Neural cell (in vitro differentiated cells): ENCODE results near the gene GJA10. TPM values are rescaled to one million over a fixed set of nuclear protein-coding genes. Genes with fewer than 3 reads are reported as not detected.

Source experiments
- H2AFZ ChIP-seq: fragments of 200-600, 300-800 bp; sonication (generic), shearing (Covaris generic); 2 replicates; pipeline ENCODE4 v1.6.0; 2014; ENCODE audit warnings: low read depth, mild to moderate bottlenecking, antibody characterized with exemption, low read length, moderate library complexity
- H3F3A ChIP-seq: fragments of 200-600 bp; shearing (Covaris generic); 2 replicates; pipeline ENCODE4 v1.6.1; 2016; ENCODE audit warnings: mild to moderate bottlenecking, moderate library complexity, mixed read lengths, antibody characterized with exemption, low read length; ENCODE audit not compliant: insufficient read depth, poor library complexity, severe bottlenecking
- H3K27ac ChIP-seq: fragments of 200-600, 300-800 bp; sonication (generic), shearing (Covaris generic); 2 replicates; pipeline ENCODE4 v1.5.1; 2014; ENCODE audit warnings: mild to moderate bottlenecking, low read length, moderate library complexity
- H3K27me3 ChIP-seq: fragments of 300-800, 200-600 bp; sonication (generic), shearing (Covaris generic); 2 replicates; pipeline ENCODE4 v1.6.0; 2014; ENCODE audit warnings: mild to moderate bottlenecking, low read depth, low read length, moderate library complexity; ENCODE audit not compliant: insufficient read depth
- H3K36me3 ChIP-seq: fragments of 300-800, 200-600 bp; sonication (generic), shearing (Covaris generic); 2 replicates; pipeline ENCODE4 v1.5.1; 2014; ENCODE audit warnings: mild to moderate bottlenecking, antibody characterized with exemption, low read length, moderate library complexity; ENCODE audit not compliant: insufficient read depth
- H3K4me2 ChIP-seq: fragments of 300-800, 200-600 bp; sonication (generic), shearing (Covaris generic); 2 replicates; pipeline ENCODE4 v1.6.0; 2014; ENCODE audit warnings: mild to moderate bottlenecking, low read length
- H3K4me3 ChIP-seq: fragments of 300-800, 200-600 bp; sonication (generic), shearing (Covaris generic); 2 replicates; pipeline ENCODE4 v1.5.1; 2014; ENCODE audit warnings: mild to moderate bottlenecking, low read length, moderate library complexity
- H3K79me2 ChIP-seq: fragments of 200-600 bp; shearing (Covaris generic); replicated peaks from 2 replicates; pipeline ENCODE4 v1.6.0; 2014; ENCODE audit warnings: mild to moderate bottlenecking, low read length, moderate library complexity; ENCODE audit not compliant: insufficient read depth
- H3K9ac ChIP-seq: fragments of 300-800, 200-600 bp; sonication (generic), shearing (Covaris generic); 2 replicates; pipeline ENCODE4 v1.6.1; 2016; ENCODE audit warnings: mild to moderate bottlenecking, low read length, mixed read lengths
- H3K9me2 ChIP-seq: fragments of 200-600 bp; shearing (Covaris generic); 2 replicates; pipeline ENCODE4 v1.6.1; 2016; ENCODE audit warnings: mild to moderate bottlenecking, low read length, mixed read lengths; ENCODE audit not compliant: insufficient read depth
- H3K9me3 ChIP-seq: fragments of 200-600, 300-800 bp; sonication (generic), shearing (Covaris generic); 2 replicates; pipeline ENCODE4 v1.6.1; 2016; ENCODE audit warnings: mild to moderate bottlenecking, mixed run types, low read length, moderate library complexity, mixed read lengths
- H4K20me1 ChIP-seq: fragments of 200-600 bp; shearing (Covaris generic); 2 replicates; pipeline ENCODE4 v1.6.1; 2016; ENCODE audit warnings: mild to moderate bottlenecking, mixed run types; ENCODE audit not compliant: insufficient read depth
- EP300 ChIP-seq: fragments of 450-650 bp; conservative IDR thresholded peaks from 2 replicates; pipeline ENCODE4 v1.6.1; 2014; ENCODE audit warnings: antibody characterized with exemption, mild to moderate bottlenecking, moderate library complexity; ENCODE audit not compliant: poor library complexity, severe bottlenecking
- EZH2 ChIP-seq: fragments of 200-600, 300-800 bp; shearing (Covaris generic), sonication (generic); IDR thresholded peaks from 2 replicates; pipeline ENCODE4 v1.6.1; 2014; ENCODE audit warnings: antibody characterized with exemption, low read length, borderline replicate concordance, mild to moderate bottlenecking; ENCODE audit not compliant: insufficient read depth, poor library complexity, severe bottlenecking
- MXI1 ChIP-seq: fragments of 450-650 bp; conservative IDR thresholded peaks from 2 replicates; pipeline ENCODE4 v1.6.1; 2014; ENCODE audit warnings: antibody characterized with exemption, mild to moderate bottlenecking; ENCODE audit not compliant: poor library complexity, severe bottlenecking
- POLR2AphosphoS5 ChIP-seq: IDR thresholded peaks from 2 replicates; pipeline ENCODE4 v1.6.1; 2012
- RAD21 ChIP-seq: fragments of 450-650 bp; conservative IDR thresholded peaks from 2 replicates; pipeline ENCODE4 v1.6.1; 2014; ENCODE audit warnings: antibody characterized with exemption, mild to moderate bottlenecking, moderate library complexity
- SMC3 ChIP-seq: fragments of 450-650 bp; conservative IDR thresholded peaks from 2 replicates; pipeline ENCODE4 v1.6.1; 2014; ENCODE audit warnings: antibody characterized with exemption, mild to moderate bottlenecking, moderate library complexity; ENCODE audit not compliant: poor library complexity
- TAF1 ChIP-seq: IDR thresholded peaks from 2 replicates; pipeline ENCODE4 v1.6.1; 2012; ENCODE audit warnings: low read depth
- polyA plus RNA-seq: library from polyadenylated mRNA; depleted of rRNA; stranded (reverse); fragments of >200 nt; gene quantifications from 2 replicates; pipeline ENCODE4 v1.2.3, GENCODE V29; 2014
- TF ChIP-seq, protein P1 (sequence below): IDR thresholded peaks from 2 replicates; pipeline ENCODE4 v1.6.1; 2012; ENCODE audit warnings: borderline replicate concordance
- TF ChIP-seq, protein P2 (sequence below): fragments of 450-650 bp; IDR thresholded peaks from 2 replicates; pipeline ENCODE4 v1.5.1; 2014; ENCODE audit warnings: antibody characterized with exemption, mild to moderate bottlenecking, moderate library complexity; ENCODE audit not compliant: poor library complexity, severe bottlenecking

Gene GJA10
- polyA plus RNA-seq, 1 donor from 2014 or later = not detected

DNA sequence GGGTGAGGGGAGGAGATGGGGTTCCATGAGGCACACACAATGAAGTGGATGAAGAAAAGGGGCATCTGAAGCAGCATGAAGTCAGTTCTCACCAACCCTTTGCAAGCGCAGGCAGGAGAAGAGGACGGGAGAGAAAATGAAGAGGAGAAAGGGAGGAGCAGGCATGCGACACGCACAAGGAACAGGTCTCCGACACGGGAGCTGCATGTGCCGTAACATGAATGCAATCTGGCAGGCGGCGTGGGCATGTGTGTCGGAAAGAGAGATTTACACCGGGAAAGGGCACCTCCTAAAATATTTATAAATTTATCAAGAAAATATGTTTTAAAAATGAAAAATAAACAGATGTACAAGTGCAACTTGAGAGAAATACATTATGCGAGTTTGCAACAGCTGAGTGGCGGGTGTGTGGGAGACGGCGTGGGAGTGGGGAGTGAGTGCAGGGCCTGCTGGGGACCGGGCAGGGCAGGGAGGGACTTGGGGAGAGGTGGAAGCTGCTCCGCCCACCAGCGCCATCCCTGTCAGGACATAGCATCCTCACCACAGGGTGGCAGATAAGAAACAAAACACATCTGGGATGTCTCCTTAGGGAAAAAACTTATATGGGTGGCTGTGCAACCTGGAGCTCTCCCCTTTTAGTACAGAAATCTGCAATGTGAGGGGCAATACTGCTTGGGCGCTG is 40.6 kb downstream of the GJA10 start:
- H3K27ac ChIP-seq = no peak overlapping the region
- H4K20me1 ChIP-seq = no peaks in the 10 kb centered on the region
- H3K4me2 ChIP-seq = no peak overlapping the region
- H3F3A ChIP-seq = no peaks in the 10 kb centered on the region
- H3K27me3 ChIP-seq = no peaks in the 10 kb centered on the region
- no peaks in the 10 kb centered on the region for H3K9me2 ChIP-seq
- H3K4me3 ChIP-seq = no peak overlapping the region
- H3K36me3 ChIP-seq = peaks cover 4% of the 10 kb centered on the region
- H3K9me3 ChIP-seq = no peaks in the 10 kb centered on the region
- no peaks in the 10 kb centered on the region for H3K79me2 ChIP-seq
- TF ChIP-seq POLR2AphosphoS5 (no peak), SMC3 (no peak), TAF1 (no peak), EP300 (no peak)
- TF ChIP-seq, protein P1, sequence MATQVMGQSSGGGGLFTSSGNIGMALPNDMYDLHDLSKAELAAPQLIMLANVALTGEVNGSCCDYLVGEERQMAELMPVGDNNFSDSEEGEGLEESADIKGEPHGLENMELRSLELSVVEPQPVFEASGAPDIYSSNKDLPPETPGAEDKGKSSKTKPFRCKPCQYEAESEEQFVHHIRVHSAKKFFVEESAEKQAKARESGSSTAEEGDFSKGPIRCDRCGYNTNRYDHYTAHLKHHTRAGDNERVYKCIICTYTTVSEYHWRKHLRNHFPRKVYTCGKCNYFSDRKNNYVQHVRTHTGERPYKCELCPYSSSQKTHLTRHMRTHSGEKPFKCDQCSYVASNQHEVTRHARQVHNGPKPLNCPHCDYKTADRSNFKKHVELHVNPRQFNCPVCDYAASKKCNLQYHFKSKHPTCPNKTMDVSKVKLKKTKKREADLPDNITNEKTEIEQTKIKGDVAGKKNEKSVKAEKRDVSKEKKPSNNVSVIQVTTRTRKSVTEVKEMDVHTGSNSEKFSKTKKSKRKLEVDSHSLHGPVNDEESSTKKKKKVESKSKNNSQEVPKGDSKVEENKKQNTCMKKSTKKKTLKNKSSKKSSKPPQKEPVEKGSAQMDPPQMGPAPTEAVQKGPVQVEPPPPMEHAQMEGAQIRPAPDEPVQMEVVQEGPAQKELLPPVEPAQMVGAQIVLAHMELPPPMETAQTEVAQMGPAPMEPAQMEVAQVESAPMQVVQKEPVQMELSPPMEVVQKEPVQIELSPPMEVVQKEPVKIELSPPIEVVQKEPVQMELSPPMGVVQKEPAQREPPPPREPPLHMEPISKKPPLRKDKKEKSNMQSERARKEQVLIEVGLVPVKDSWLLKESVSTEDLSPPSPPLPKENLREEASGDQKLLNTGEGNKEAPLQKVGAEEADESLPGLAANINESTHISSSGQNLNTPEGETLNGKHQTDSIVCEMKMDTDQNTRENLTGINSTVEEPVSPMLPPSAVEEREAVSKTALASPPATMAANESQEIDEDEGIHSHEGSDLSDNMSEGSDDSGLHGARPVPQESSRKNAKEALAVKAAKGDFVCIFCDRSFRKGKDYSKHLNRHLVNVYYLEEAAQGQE = no peak
- no peak overlapping the region for H2AFZ ChIP-seq
- H3K9ac ChIP-seq = no peak overlapping the region

DNA sequence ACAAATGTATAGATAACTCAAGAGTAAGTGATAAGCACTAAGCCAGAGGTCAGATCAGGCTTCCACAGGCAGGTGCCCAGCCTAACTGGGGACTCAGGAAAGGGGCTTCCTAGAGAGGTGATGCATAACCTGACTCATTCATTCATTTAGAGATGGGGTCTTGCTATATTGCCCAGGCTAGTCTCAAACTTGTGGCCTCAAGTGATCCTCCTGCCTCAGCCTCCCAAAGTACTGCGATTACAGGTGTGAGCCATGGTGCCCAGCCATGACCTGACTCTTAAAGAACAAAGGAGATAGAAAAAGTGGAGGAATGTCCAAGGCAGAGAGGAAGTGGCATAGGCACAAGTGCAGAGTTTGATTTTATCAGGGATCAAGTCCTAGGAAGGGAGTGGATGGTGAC is 41.9 kb downstream of the GJA10 start:
- Histone ChIP-seq H3F3A (no peaks in the 10 kb centered on the region), H3K9me3 (no peaks in the 10 kb centered on the region), H4K20me1 (no peaks in the 10 kb centered on the region), H3K36me3 (peaks cover 8% of the 10 kb centered on the region), H3K79me2 (peaks cover 4% of the 10 kb centered on the region), H3K27ac (no peak overlapping the region), H3K27me3 (no peaks in the 10 kb centered on the region), H3K9ac (no peak overlapping the region), H3K9me2 (no peaks in the 10 kb centered on the region), H3K4me2 (no peak overlapping the region), H3K4me3 (no peak overlapping the region), H2AFZ (no peak overlapping the region)
- TF ChIP-seq MXI1 (no peak), RAD21 (no peak), TAF1 (no peak), SMC3 (no peak), POLR2AphosphoS5 (no peak), EZH2 (no peak), EP300 (no peak)
- TF ChIP-seq, protein P1 = no peak
- TF ChIP-seq, protein P2, sequence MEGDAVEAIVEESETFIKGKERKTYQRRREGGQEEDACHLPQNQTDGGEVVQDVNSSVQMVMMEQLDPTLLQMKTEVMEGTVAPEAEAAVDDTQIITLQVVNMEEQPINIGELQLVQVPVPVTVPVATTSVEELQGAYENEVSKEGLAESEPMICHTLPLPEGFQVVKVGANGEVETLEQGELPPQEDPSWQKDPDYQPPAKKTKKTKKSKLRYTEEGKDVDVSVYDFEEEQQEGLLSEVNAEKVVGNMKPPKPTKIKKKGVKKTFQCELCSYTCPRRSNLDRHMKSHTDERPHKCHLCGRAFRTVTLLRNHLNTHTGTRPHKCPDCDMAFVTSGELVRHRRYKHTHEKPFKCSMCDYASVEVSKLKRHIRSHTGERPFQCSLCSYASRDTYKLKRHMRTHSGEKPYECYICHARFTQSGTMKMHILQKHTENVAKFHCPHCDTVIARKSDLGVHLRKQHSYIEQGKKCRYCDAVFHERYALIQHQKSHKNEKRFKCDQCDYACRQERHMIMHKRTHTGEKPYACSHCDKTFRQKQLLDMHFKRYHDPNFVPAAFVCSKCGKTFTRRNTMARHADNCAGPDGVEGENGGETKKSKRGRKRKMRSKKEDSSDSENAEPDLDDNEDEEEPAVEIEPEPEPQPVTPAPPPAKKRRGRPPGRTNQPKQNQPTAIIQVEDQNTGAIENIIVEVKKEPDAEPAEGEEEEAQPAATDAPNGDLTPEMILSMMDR = no peak
